Transverse colon (tissue), 4 donors: Measurements from ENCODE around the gene UBASH3B.

ENCODE experiments used
- EP300 ChIP-seq: sonication (generic); formaldehyde crosslinking; IDR thresholded peaks from one replicate; pipeline ENCODE4 v1.6.1; 2017; ENCODE audit warnings: antibody characterized with exemption, low read depth
- POLR2A ChIP-seq: fragments of 450-650 bp; IDR thresholded peaks from one replicate; pipeline ENCODE4 v1.6.1; 2016; ENCODE audit warnings: antibody characterized with exemption, mild to moderate bottlenecking, moderate library complexity
- POLR2AphosphoS5 ChIP-seq, 3 donors: sonication (generic); formaldehyde crosslinking; IDR thresholded peaks; one replicate each; pipeline ENCODE4 v1.6.1; 2016; ENCODE audit warnings: antibody characterized with exemption in 3 of 3
- TF ChIP-seq, protein P1 (sequence below), 5 experiments: fragments of 200-600 bp in 3 of 5; fragments of 450-650 bp in 2 of 5; sonication (generic) in 3 of 5; IDR thresholded peaks; 1 replicate in 2 of 5; 2 replicates in 3 of 5; pipeline ENCODE4 v1.5.1; 2016 to 2017; ENCODE audit warnings: antibody characterized with exemption in 5 of 5, inconsistent platforms in 3 of 5, mild to moderate bottlenecking in 2 of 5, moderate library complexity in 1 of 5

DNA sequence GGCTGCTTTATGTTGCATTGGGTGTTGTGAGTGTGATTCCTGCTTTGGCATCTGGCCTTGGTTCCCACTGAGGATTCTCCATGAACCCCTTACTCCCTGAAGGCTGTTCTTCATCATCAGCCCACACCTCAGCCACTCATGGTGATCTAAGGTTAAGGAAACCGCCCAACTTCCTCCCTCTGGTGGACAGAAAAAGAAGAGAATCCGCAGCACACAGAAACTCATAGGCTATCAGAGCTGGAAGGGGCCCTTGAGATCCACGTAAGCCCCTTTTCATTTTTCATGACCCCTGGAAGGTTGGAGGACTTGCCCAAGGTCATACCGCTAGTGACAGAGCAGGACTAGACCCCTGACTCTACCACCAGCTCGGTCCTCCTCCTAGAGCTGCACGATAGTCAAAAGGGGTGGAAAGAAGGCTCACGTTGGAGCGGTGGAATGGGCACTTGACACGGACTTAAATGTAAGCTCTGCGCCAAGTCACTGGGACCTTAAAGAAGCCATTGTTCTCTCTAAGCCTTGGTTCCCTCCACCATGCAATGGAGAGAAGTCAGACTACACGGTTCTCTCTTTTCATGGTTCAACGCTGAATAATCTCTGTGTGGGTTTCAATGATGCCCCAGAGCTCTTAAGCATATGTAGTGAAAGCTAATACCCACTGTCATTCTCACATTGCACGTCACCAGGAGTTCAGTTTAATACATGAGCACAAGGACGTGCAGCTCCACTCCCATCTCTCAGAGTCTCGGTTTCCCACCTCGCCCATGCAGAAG lies 99.2 kb downstream of the UBASH3B start:
- TF ChIP-seq POLR2A (no peak), POLR2AphosphoS5 (IDR thresholded peaks at IDR 0.05) (no peak), EP300 (no peak)
- TF ChIP-seq, protein P1, sequence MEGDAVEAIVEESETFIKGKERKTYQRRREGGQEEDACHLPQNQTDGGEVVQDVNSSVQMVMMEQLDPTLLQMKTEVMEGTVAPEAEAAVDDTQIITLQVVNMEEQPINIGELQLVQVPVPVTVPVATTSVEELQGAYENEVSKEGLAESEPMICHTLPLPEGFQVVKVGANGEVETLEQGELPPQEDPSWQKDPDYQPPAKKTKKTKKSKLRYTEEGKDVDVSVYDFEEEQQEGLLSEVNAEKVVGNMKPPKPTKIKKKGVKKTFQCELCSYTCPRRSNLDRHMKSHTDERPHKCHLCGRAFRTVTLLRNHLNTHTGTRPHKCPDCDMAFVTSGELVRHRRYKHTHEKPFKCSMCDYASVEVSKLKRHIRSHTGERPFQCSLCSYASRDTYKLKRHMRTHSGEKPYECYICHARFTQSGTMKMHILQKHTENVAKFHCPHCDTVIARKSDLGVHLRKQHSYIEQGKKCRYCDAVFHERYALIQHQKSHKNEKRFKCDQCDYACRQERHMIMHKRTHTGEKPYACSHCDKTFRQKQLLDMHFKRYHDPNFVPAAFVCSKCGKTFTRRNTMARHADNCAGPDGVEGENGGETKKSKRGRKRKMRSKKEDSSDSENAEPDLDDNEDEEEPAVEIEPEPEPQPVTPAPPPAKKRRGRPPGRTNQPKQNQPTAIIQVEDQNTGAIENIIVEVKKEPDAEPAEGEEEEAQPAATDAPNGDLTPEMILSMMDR (IDR thresholded peaks at IDR 0.05) = peak; percentile 16 to 29 (median 27)
